Neural cell (in vitro differentiated cells): ENCODE data around the gene ARFGAP3. TPM values are rescaled to one million over a fixed set of nuclear protein-coding genes. Genes with fewer than 3 reads are reported as not detected.

ENCODE experiments used
- H2AFZ ChIP-seq: fragments of 200-600, 300-800 bp; sonication (generic), shearing (Covaris generic); 2 replicates; pipeline ENCODE4 v1.6.0; 2014; ENCODE audit warnings: low read depth, mild to moderate bottlenecking, antibody characterized with exemption, low read length, moderate library complexity
- H3F3A ChIP-seq: fragments of 200-600 bp; shearing (Covaris generic); 2 replicates; pipeline ENCODE4 v1.6.1; 2016; ENCODE audit warnings: mild to moderate bottlenecking, moderate library complexity, mixed read lengths, antibody characterized with exemption, low read length; ENCODE audit not compliant: insufficient read depth, poor library complexity, severe bottlenecking
- H3K27ac ChIP-seq: fragments of 200-600, 300-800 bp; sonication (generic), shearing (Covaris generic); 2 replicates; pipeline ENCODE4 v1.5.1; 2014; ENCODE audit warnings: mild to moderate bottlenecking, low read length, moderate library complexity
- H3K27me3 ChIP-seq: fragments of 300-800, 200-600 bp; sonication (generic), shearing (Covaris generic); 2 replicates; pipeline ENCODE4 v1.6.0; 2014; ENCODE audit warnings: mild to moderate bottlenecking, low read depth, low read length, moderate library complexity; ENCODE audit not compliant: insufficient read depth
- H3K36me3 ChIP-seq: fragments of 300-800, 200-600 bp; sonication (generic), shearing (Covaris generic); 2 replicates; pipeline ENCODE4 v1.5.1; 2014; ENCODE audit warnings: mild to moderate bottlenecking, antibody characterized with exemption, low read length, moderate library complexity; ENCODE audit not compliant: insufficient read depth
- H3K4me2 ChIP-seq: fragments of 300-800, 200-600 bp; sonication (generic), shearing (Covaris generic); 2 replicates; pipeline ENCODE4 v1.6.0; 2014; ENCODE audit warnings: mild to moderate bottlenecking, low read length
- H3K4me3 ChIP-seq: fragments of 300-800, 200-600 bp; sonication (generic), shearing (Covaris generic); 2 replicates; pipeline ENCODE4 v1.5.1; 2014; ENCODE audit warnings: mild to moderate bottlenecking, low read length, moderate library complexity
- H3K79me2 ChIP-seq: fragments of 200-600 bp; shearing (Covaris generic); replicated peaks from 2 replicates; pipeline ENCODE4 v1.6.0; 2014; ENCODE audit warnings: mild to moderate bottlenecking, low read length, moderate library complexity; ENCODE audit not compliant: insufficient read depth
- H3K9ac ChIP-seq: fragments of 300-800, 200-600 bp; sonication (generic), shearing (Covaris generic); 2 replicates; pipeline ENCODE4 v1.6.1; 2016; ENCODE audit warnings: mild to moderate bottlenecking, low read length, mixed read lengths
- H3K9me2 ChIP-seq: fragments of 200-600 bp; shearing (Covaris generic); 2 replicates; pipeline ENCODE4 v1.6.1; 2016; ENCODE audit warnings: mild to moderate bottlenecking, low read length, mixed read lengths; ENCODE audit not compliant: insufficient read depth
- H3K9me3 ChIP-seq: fragments of 200-600, 300-800 bp; sonication (generic), shearing (Covaris generic); 2 replicates; pipeline ENCODE4 v1.6.1; 2016; ENCODE audit warnings: mild to moderate bottlenecking, mixed run types, low read length, moderate library complexity, mixed read lengths
- H4K20me1 ChIP-seq: fragments of 200-600 bp; shearing (Covaris generic); 2 replicates; pipeline ENCODE4 v1.6.1; 2016; ENCODE audit warnings: mild to moderate bottlenecking, mixed run types; ENCODE audit not compliant: insufficient read depth
- EP300 ChIP-seq: fragments of 450-650 bp; conservative IDR thresholded peaks from 2 replicates; pipeline ENCODE4 v1.6.1; 2014; ENCODE audit warnings: antibody characterized with exemption, mild to moderate bottlenecking, moderate library complexity; ENCODE audit not compliant: poor library complexity, severe bottlenecking
- EZH2 ChIP-seq: fragments of 200-600, 300-800 bp; shearing (Covaris generic), sonication (generic); IDR thresholded peaks from 2 replicates; pipeline ENCODE4 v1.6.1; 2014; ENCODE audit warnings: antibody characterized with exemption, low read length, borderline replicate concordance, mild to moderate bottlenecking; ENCODE audit not compliant: insufficient read depth, poor library complexity, severe bottlenecking
- MXI1 ChIP-seq: fragments of 450-650 bp; conservative IDR thresholded peaks from 2 replicates; pipeline ENCODE4 v1.6.1; 2014; ENCODE audit warnings: antibody characterized with exemption, mild to moderate bottlenecking; ENCODE audit not compliant: poor library complexity, severe bottlenecking
- POLR2AphosphoS5 ChIP-seq: IDR thresholded peaks from 2 replicates; pipeline ENCODE4 v1.6.1; 2012
- RAD21 ChIP-seq: fragments of 450-650 bp; conservative IDR thresholded peaks from 2 replicates; pipeline ENCODE4 v1.6.1; 2014; ENCODE audit warnings: antibody characterized with exemption, mild to moderate bottlenecking, moderate library complexity
- SMC3 ChIP-seq: fragments of 450-650 bp; conservative IDR thresholded peaks from 2 replicates; pipeline ENCODE4 v1.6.1; 2014; ENCODE audit warnings: antibody characterized with exemption, mild to moderate bottlenecking, moderate library complexity; ENCODE audit not compliant: poor library complexity
- TAF1 ChIP-seq: IDR thresholded peaks from 2 replicates; pipeline ENCODE4 v1.6.1; 2012; ENCODE audit warnings: low read depth
- polyA plus RNA-seq: library from polyadenylated mRNA; depleted of rRNA; stranded (reverse); fragments of >200 nt; gene quantifications from 2 replicates; pipeline ENCODE4 v1.2.3, GENCODE V29; 2014
- TF ChIP-seq, protein P1 (sequence below): IDR thresholded peaks from 2 replicates; pipeline ENCODE4 v1.6.1; 2012; ENCODE audit warnings: borderline replicate concordance
- TF ChIP-seq, protein P2 (sequence below): fragments of 450-650 bp; IDR thresholded peaks from 2 replicates; pipeline ENCODE4 v1.5.1; 2014; ENCODE audit warnings: antibody characterized with exemption, mild to moderate bottlenecking, moderate library complexity; ENCODE audit not compliant: poor library complexity, severe bottlenecking

The ARFGAP3 gene
- polyA plus RNA-seq, 1 donor from 2014 or later, result 80.7 TPM

DNA sequence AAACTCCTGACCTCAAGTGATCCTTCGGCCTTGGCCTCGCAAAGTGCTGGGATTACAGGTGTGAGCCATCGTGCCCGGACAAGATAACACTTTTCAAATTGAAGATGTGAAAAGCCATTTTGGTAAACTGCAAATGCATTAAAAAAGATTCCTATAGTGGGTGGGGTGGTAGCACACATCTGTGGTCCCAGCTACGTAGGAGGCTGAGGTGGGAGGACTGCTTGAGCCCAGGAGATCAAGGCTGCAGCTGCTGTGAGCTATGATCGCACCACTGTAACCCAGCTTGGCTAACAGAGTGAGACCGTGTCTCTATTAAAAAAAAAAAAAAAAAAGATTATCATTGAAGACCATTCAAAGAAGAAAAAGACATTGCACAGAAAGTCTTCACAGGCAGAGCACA is 16.9 kb upstream of the ARFGAP3 start:
- TF ChIP-seq RAD21 (no peak), SMC3 (no peak), POLR2AphosphoS5 (no peak), EZH2 (no peak), EP300 (no peak), MXI1 (no peak)
- TF ChIP-seq, protein P1, sequence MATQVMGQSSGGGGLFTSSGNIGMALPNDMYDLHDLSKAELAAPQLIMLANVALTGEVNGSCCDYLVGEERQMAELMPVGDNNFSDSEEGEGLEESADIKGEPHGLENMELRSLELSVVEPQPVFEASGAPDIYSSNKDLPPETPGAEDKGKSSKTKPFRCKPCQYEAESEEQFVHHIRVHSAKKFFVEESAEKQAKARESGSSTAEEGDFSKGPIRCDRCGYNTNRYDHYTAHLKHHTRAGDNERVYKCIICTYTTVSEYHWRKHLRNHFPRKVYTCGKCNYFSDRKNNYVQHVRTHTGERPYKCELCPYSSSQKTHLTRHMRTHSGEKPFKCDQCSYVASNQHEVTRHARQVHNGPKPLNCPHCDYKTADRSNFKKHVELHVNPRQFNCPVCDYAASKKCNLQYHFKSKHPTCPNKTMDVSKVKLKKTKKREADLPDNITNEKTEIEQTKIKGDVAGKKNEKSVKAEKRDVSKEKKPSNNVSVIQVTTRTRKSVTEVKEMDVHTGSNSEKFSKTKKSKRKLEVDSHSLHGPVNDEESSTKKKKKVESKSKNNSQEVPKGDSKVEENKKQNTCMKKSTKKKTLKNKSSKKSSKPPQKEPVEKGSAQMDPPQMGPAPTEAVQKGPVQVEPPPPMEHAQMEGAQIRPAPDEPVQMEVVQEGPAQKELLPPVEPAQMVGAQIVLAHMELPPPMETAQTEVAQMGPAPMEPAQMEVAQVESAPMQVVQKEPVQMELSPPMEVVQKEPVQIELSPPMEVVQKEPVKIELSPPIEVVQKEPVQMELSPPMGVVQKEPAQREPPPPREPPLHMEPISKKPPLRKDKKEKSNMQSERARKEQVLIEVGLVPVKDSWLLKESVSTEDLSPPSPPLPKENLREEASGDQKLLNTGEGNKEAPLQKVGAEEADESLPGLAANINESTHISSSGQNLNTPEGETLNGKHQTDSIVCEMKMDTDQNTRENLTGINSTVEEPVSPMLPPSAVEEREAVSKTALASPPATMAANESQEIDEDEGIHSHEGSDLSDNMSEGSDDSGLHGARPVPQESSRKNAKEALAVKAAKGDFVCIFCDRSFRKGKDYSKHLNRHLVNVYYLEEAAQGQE, result no peak
- TF ChIP-seq, protein P2, sequence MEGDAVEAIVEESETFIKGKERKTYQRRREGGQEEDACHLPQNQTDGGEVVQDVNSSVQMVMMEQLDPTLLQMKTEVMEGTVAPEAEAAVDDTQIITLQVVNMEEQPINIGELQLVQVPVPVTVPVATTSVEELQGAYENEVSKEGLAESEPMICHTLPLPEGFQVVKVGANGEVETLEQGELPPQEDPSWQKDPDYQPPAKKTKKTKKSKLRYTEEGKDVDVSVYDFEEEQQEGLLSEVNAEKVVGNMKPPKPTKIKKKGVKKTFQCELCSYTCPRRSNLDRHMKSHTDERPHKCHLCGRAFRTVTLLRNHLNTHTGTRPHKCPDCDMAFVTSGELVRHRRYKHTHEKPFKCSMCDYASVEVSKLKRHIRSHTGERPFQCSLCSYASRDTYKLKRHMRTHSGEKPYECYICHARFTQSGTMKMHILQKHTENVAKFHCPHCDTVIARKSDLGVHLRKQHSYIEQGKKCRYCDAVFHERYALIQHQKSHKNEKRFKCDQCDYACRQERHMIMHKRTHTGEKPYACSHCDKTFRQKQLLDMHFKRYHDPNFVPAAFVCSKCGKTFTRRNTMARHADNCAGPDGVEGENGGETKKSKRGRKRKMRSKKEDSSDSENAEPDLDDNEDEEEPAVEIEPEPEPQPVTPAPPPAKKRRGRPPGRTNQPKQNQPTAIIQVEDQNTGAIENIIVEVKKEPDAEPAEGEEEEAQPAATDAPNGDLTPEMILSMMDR, result no peak
- Histone ChIP-seq H3K4me3 (no peak overlapping the region), H4K20me1 (no peaks in the 10 kb centered on the region), H3K9ac (no peak overlapping the region), H2AFZ (no peak overlapping the region), H3K9me2 (no peaks in the 10 kb centered on the region), H3K9me3 (no peaks in the 10 kb centered on the region), H3F3A (no peaks in the 10 kb centered on the region), H3K36me3 (no peaks in the 10 kb centered on the region), H3K79me2 (no peaks in the 10 kb centered on the region), H3K27ac (no peak overlapping the region), H3K27me3 (no peaks in the 10 kb centered on the region), H3K4me2 (no peak overlapping the region)

DNA sequence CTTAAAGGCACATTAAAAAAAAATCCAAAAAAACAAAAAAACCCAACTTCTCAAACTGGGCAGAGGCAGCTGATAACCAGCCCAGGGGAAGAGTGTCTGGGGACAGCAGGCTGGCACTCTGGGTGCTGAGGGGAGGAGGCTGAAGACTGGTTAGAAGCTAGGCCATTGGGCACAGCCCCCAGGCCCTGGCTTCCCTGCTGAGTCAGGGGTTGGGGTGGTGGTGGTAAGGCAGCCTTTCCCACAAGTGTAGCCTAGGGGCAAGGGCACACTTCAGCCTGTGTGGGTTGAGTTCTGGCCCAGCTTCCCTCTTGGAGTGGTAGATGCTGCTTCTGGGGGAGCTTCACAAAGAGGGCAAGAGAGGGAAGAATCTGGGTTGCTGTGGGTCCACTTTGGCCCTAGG is 16.3 kb upstream of the ARFGAP3 start:
- Histone ChIP-seq H3K27me3 (no peaks in the 10 kb centered on the region), H3K9me3 (no peaks in the 10 kb centered on the region), H3F3A (no peaks in the 10 kb centered on the region), H3K36me3 (no peaks in the 10 kb centered on the region), H3K9me2 (no peaks in the 10 kb centered on the region), H3K9ac (no peak overlapping the region), H3K79me2 (no peaks in the 10 kb centered on the region), H3K4me3 (no peak overlapping the region), H3K27ac (no peak overlapping the region), H4K20me1 (no peaks in the 10 kb centered on the region), H2AFZ (no peak overlapping the region), H3K4me2 (no peak overlapping the region)
- TF ChIP-seq, protein P1, result no peak
- TF ChIP-seq EP300, result no peak
- no peak for TF ChIP-seq SMC3
- TF ChIP-seq EZH2, result no peak
- no peak for TF ChIP-seq TAF1
- TF ChIP-seq MXI1, result no peak
- TF ChIP-seq, protein P2, result no peak
